AG04450 (cell line): ENCODE measurements around the gene CD79A. TPM values are rescaled to one million over a fixed set of nuclear protein-coding genes. Genes with fewer than 3 reads are reported as not detected.

Experiments used
- CTCF ChIA-PET: fragments of 300-600, 350-600 bp; formaldehyde crosslinking; extraction: SDS; loops from one replicate; lab custom pipeline; 2022; ENCODE audit warnings: antibody characterized with exemption, inconsistent platforms; lab: Charles Lee
- POLR2A ChIA-PET: fragments of 350-600 bp; formaldehyde crosslinking; extraction: SDS; loops from one replicate; lab custom pipeline; 2021; ENCODE audit warnings: antibody characterized with exemption, inconsistent platforms; lab: Yijun Ruan, JAX
- DNase-seq: peaks from one replicate; pipeline ENCODE4 v3.0.0-alpha.2; 2011; ENCODE audit warnings: low read depth, low spot score
- H3K27ac ChIP-seq: one replicate; pipeline ENCODE4 v1.5.1; 2012; ENCODE audit warnings: low read depth, low read length, control low read depth
- H3K27me3 ChIP-seq: one replicate; pipeline ENCODE4 v1.6.0; 2012; ENCODE audit warnings: low read length; ENCODE audit not compliant: control insufficient read depth, insufficient read depth
- H3K4me3 ChIP-seq: 2 replicates; pipeline ENCODE4 v1.5.1; 2011; ENCODE audit warnings: mild to moderate bottlenecking, low read depth, low read length, control low read depth
- H3K9me3 ChIP-seq: 2 replicates; pipeline ENCODE4 v1.5.1; 2012; ENCODE audit warnings: low read length; ENCODE audit not compliant: control insufficient read depth, insufficient read depth
- polyA plus RNA-seq: library from polyadenylated mRNA; depleted of rRNA; stranded (reverse); fragments of >200 nt; gene quantifications from 2 replicates; pipeline ENCODE4 v1.2.3, GENCODE V29; 2011
- TF ChIP-seq, protein P1 (sequence below): IDR thresholded peaks from 2 replicates; pipeline ENCODE4 v1.5.1; 2011; ENCODE audit warnings: low read depth, low read length, control low read depth, inconsistent platforms

CD79A gene
- polyA plus RNA-seq, 1 experiment: 0.20 TPM

GRCh38 chr19:41882568-41883462 is 5.7 kb downstream of the CD79A start, which contains the start of gene ARHGEF1:
Gene ARHGEF1 (plus strand): TSS chr19:41883184. CDS start chr19:41888083, 4,899 bp downstream.
- TF ChIP-seq, protein P1, sequence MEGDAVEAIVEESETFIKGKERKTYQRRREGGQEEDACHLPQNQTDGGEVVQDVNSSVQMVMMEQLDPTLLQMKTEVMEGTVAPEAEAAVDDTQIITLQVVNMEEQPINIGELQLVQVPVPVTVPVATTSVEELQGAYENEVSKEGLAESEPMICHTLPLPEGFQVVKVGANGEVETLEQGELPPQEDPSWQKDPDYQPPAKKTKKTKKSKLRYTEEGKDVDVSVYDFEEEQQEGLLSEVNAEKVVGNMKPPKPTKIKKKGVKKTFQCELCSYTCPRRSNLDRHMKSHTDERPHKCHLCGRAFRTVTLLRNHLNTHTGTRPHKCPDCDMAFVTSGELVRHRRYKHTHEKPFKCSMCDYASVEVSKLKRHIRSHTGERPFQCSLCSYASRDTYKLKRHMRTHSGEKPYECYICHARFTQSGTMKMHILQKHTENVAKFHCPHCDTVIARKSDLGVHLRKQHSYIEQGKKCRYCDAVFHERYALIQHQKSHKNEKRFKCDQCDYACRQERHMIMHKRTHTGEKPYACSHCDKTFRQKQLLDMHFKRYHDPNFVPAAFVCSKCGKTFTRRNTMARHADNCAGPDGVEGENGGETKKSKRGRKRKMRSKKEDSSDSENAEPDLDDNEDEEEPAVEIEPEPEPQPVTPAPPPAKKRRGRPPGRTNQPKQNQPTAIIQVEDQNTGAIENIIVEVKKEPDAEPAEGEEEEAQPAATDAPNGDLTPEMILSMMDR: no peak
- peak within 1 kb of the TSS; percentile 86 for H3K4me3 ChIP-seq
- H3K9me3 ChIP-seq: 0 out of 2 replicates have a peak, but pooled peaks cover 4% of the 10 kb centered on the region
- peaks cover 14% of the 10 kb centered on the region for H3K27me3 ChIP-seq
- no peak for DNase-seq
- ChIA-PET POLR2A (interaction anchor here (1.3 to 2.2 kb wide), 2 partner anchors 10 to 23 kb away, joined by 3 to 16 read pairs; partner anchors contain the start of gene RPS19), CTCF (no interaction called here)
- H3K27ac ChIP-seq: no peak within 1 kb of the TSS

DNA sequence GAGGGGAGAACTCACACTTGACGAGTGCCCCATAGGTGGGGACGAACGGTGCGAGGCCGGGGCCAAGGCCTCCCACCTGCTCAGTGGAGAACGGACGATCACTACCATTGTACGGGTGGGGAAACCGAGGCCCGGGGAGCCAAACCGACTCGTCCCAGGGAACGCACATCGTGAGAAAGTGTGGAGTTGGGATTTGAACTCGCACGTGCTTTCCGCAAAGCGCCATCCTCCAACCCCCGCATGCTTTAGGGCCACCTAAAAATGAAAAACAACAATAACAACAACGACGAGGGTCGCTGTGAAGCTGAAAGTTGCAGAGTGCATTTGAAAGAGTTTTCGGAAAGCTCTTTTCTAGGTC is 6.4 kb downstream of the CD79A start:
- POLR2A ChIA-PET: interaction anchor here (0.9 to 2.2 kb wide), 3 partner anchors 11 to 24 kb away, joined by 3 to 16 read pairs (median 3); partner anchors contain the start of gene RPS19
- TF ChIP-seq, protein P1: no peak
- peak overlapping the region; percentile 86 for H3K4me3 ChIP-seq
- CTCF ChIA-PET: no interaction called here
- no peak overlapping the region for H3K27ac ChIP-seq
- no peak for DNase-seq
- peaks cover 7% of the 10 kb centered on the region for H3K27me3 ChIP-seq
- H3K9me3 ChIP-seq: 0 out of 2 replicates have a peak, but pooled peaks cover 4% of the 10 kb centered on the region

DNA sequence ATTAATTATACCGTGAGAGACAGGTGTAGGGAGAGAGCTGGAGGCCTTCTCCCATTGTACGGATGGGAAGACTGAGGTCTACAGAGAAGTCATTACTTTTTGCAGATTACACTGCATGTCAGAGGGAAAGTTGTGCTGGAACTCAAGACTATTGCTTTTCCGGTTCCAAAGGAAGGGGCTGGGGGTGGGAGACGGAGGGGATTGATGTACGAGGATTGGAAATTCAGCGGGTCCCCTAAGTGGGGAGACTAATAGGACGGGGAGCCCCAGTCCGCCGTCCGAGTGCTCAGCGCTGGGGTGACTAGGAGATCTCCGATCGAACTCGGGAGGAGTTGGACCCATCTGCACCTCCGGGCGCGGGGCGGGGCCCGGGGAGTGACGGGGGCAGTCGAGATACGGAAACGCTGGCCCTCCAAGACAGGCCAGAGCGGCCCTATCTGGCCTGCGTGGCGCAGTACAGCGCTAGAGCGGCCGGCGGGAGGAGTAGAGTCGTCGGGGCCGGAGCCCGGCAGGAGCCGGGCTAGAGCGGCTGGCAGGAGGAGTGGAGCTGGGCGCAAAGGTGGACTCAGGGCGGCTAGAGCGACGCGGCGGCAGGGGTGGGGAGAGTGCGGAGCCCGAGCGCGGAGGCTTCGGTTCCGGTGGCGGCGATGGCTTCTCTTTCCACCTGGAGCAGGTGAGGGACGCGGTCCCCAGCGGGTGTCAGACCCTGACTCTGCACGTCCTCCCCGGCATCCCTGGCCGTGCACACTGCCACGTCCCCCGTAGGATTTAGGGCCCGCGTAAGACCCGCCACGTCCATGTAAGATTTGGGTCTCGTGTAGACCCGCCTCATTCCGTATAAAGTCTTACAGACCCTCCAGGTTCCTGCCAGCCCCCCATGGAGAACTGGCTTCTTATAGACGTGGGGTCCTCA is 7.0 kb downstream of the CD79A start:
- Histone ChIP-seq H3K9me3 (0 out of 2 replicates have a peak, but pooled peaks cover 4% of the 10 kb centered on the region), H3K27me3 (peaks cover 2% of the 10 kb centered on the region), H3K4me3 (peak overlapping the region; percentile 86), H3K27ac (peak overlapping the region; percentile 52)
- DNase-seq: peak; percentile 92
- ChIA-PET POLR2A (interaction anchor here (0.6 to 2.2 kb wide), 7 partner anchors 9 to 53 kb away, joined by 3 to 16 read pairs (median 4); partner anchors contain the start of gene RPS19), CTCF (interaction anchor here (1.0 kb wide), 1 partner anchor 11 kb away, joined by 8 read pairs; no protein-coding TSS in a partner anchor)
- TF ChIP-seq, protein P1: peak; percentile 28; the same call in 1 of the 2 replicates

GRCh38 chr19:41886761-41887710 is 10.0 kb downstream of the CD79A start:
- POLR2A ChIA-PET: interaction anchor here (0.7 kb wide), 1 partner anchor 22 kb away, joined by 5 read pairs; no protein-coding TSS in a partner anchor
- no peaks in the 10 kb centered on the region for H3K27me3 ChIP-seq
- 0 out of 2 replicates have a peak, but pooled peaks cover 4% of the 10 kb centered on the region for H3K9me3 ChIP-seq
- CTCF ChIA-PET: interaction anchor here (0.6 to 1.5 kb wide), 3 partner anchors 9 to 718 kb away, joined by 4 to 6 read pairs (median 5); no protein-coding TSS in a partner anchor
- H3K27ac ChIP-seq: peak overlapping the region; percentile 11
- DNase-seq: no peak
- TF ChIP-seq, protein P1: no peak
- no peak overlapping the region for H3K4me3 ChIP-seq
